Uterus (tissue), 2 donors: ENCODE results near the gene NEURL1B.

Source experiments
- CTCF ChIP-seq, 4 experiments: fragments of 200-600 bp in 2 of 4; fragments of 450-650 bp in 2 of 4; sonication (generic) in 2 of 4; IDR thresholded peaks; one replicate each; pipeline ENCODE4 v1.5.1; 2016 to 2019; ENCODE audit warnings: antibody characterized with exemption in 4 of 4, mild to moderate bottlenecking in 2 of 4, moderate library complexity in 1 of 4
- POLR2A ChIP-seq, 2 donors: fragments of 450-650 bp; IDR thresholded peaks; one replicate each; pipeline ENCODE4 v1.6.1; 2016; ENCODE audit warnings: antibody characterized with exemption in 2 of 2, mild to moderate bottlenecking in 1 of 2, moderate library complexity in 1 of 2

- no peak for TF ChIP-seq CTCF (IDR thresholded peaks at IDR 0.05)
- no peak for TF ChIP-seq POLR2A (IDR thresholded peaks at IDR 0.05)
Observed at GRCh38 chr5:172718527-172719114, 77.6 kb downstream of the NEURL1B start.
